Activated T-cell treated with anti-CD3 and anti-CD28 coated beads, Interleukin-2, amount 50 U/mL, for 72 hours (primary cell): ENCODE data around the gene MTA2. TPM values are rescaled to one million over a fixed set of nuclear protein-coding genes. Genes with fewer than 3 reads are reported as not detected.

Experiments
- total RNA-seq, 2 donors: library from RNA; stranded (reverse); gene quantifications; one replicate each; pipeline ENCODE4 v1.2.3, GENCODE V29; 2022

The MTA2 gene
- total RNA-seq, 2 donors from 2014 or later, result 173 to 241 TPM

Other genes starting within 250 kb of the MTA2 start
- not detected for gene SCGB1A1, start 182.8 kb downstream of the MTA2 start, total RNA-seq
- 100 to 1,000 TPM in 1 of 2 donors, 10 to 100 TPM in 1; 80.3 to 131 TPM for gene AHNAK, start 55.1 kb downstream of the MTA2 start, total RNA-seq
- gene EEF1G, start 28.0 kb downstream of the MTA2 start, total RNA-seq, result 1,000 to 10,000 TPM; 2,565 to 2,667 TPM
- gene TUT1, start 10.3 kb downstream of the MTA2 start, total RNA-seq, result 10 to 100 TPM; 32.8 to 36.8 TPM
- gene EML3, start 10.9 kb upstream of the MTA2 start, total RNA-seq, result 100 to 1,000 TPM; 132 to 148 TPM
- gene ROM1, start 11.4 kb upstream of the MTA2 start, total RNA-seq, result 1 to 10 TPM; 5.1 to 6.7 TPM
- gene B3GAT3, start 20.1 kb upstream of the MTA2 start, total RNA-seq, result 10 to 100 TPM; 72.2 to 79.9 TPM
- gene GANAB, start 44.7 kb upstream of the MTA2 start, total RNA-seq, result 100 to 1,000 TPM; 310 to 312 TPM
- 10 to 100 TPM; 25.0 to 26.1 TPM for gene INTS5, start 51.4 kb upstream of the MTA2 start, total RNA-seq
- 10 to 100 TPM; 59.2 to 62.1 TPM for gene C11orf98, start 63.3 kb upstream of the MTA2 start, total RNA-seq
- gene CSKMT, start 63.4 kb upstream of the MTA2 start, total RNA-seq, result 10 to 100 TPM; 35.2 to 46.0 TPM
- 1 to 10 TPM; 5.6 to 7.1 TPM for gene UQCC3, start 69.8 kb upstream of the MTA2 start, total RNA-seq
- 10 to 100 TPM in 1 of 2 donors, 1 to 10 TPM in 1; 9.9 to 13.0 TPM for gene LBHD1, start 70.4 kb upstream of the MTA2 start, total RNA-seq
- 100 to 1,000 TPM; 154 to 163 TPM for gene UBXN1, start 77.2 kb upstream of the MTA2 start, total RNA-seq
- under 1 TPM; 0.12 to 0.38 TPM for gene LRRN4CL, start 87.7 kb upstream of the MTA2 start, total RNA-seq
- 10 to 100 TPM; 38.4 to 40.7 TPM for gene BSCL2, start 105.6 kb upstream of the MTA2 start, total RNA-seq
- not detected for gene GNG3, start 105.8 kb upstream of the MTA2 start, total RNA-seq
- gene HNRNPUL2, start 125.6 kb upstream of the MTA2 start, total RNA-seq, result 10 to 100 TPM; 56.7 to 66.8 TPM
- 10 to 100 TPM; 67.3 to 68.9 TPM for gene TTC9C, start 126.6 kb upstream of the MTA2 start, total RNA-seq
- gene ZBTB3, start 152.3 kb upstream of the MTA2 start, total RNA-seq, result 10 to 100 TPM; 12.2 to 12.4 TPM
- gene POLR2G, start 159.7 kb upstream of the MTA2 start, total RNA-seq, result 100 to 1,000 TPM; 105 to 107 TPM
- gene TAF6L, start 169.5 kb upstream of the MTA2 start, total RNA-seq, result 10 to 100 TPM; 13.6 to 15.5 TPM
- 10 to 100 TPM; 18.8 to 23.1 TPM for gene TMEM179B, start 185.5 kb upstream of the MTA2 start, total RNA-seq
- gene TMEM223, start 190.1 kb upstream of the MTA2 start, total RNA-seq, result 10 to 100 TPM in 1 of 2 donors, 1 to 10 TPM in 1; 8.4 to 10.8 TPM
- gene NXF1, start 203.6 kb upstream of the MTA2 start, total RNA-seq, result 100 to 1,000 TPM; 117 to 131 TPM
- 10 to 100 TPM; 53.9 to 70.1 TPM for gene STX5, start 230.2 kb upstream of the MTA2 start, total RNA-seq
- 1 to 10 TPM in 1 of 2 donors, under 1 TPM in 1; 0.77 to 1.5 TPM for gene TEX54, start 231.0 kb upstream of the MTA2 start, total RNA-seq
- gene WDR74, start 237.7 kb upstream of the MTA2 start, total RNA-seq, result 100 to 1,000 TPM; 101 to 104 TPM